Activated T-helper 1 cell treated with anti-CD3 and anti-CD28 coated beads, Interleukin-12 subunit alpha, Interleukin-12 subunit beta, Interleukin-2, Interleukin-4 antibody, amounts not matched to agents 30 ng/mL and 10 ng/mL and 1 ng/mL, durations not matched to agents 14 hours and 24 hours and 36 hours (primary cell): ENCODE data around the gene PLOD3. TPM values are rescaled to one million over a fixed set of nuclear protein-coding genes. Genes with fewer than 3 reads are reported as not detected.
"Not testable (repeated sequence)": the region's sequence is repeated elsewhere in the genome, so short reads cannot be mapped to it uniquely, and the experiment has no call there.

ENCODE experiments used
- DNase-seq: peaks from one replicate; pipeline ENCODE4 v3.0.0; 2021; ENCODE audit warnings: low spot score
- H3K27ac Mint-ChIP-seq: one replicate; pipeline ENCODE4 v1.8.0; 2021; ENCODE audit warnings: mild to moderate bottlenecking, mixed read lengths
- H3K27me3 Mint-ChIP-seq: one replicate; pipeline ENCODE4 v1.8.0; 2022; ENCODE audit warnings: mild to moderate bottlenecking, moderate library complexity, mixed read lengths; ENCODE audit not compliant: insufficient read depth
- H3K36me3 Mint-ChIP-seq: one replicate; pipeline ENCODE4 v1.8.0; 2021; ENCODE audit warnings: low read depth, mixed read lengths
- H3K4me1 Mint-ChIP-seq: one replicate; pipeline ENCODE4 v1.8.0; 2021; ENCODE audit warnings: low read depth, mixed read lengths
- H3K4me3 Mint-ChIP-seq: one replicate; pipeline ENCODE4 v1.8.0; 2021; ENCODE audit warnings: mild to moderate bottlenecking, moderate library complexity, mixed read lengths
- H3K9me3 Mint-ChIP-seq: one replicate; pipeline ENCODE4 v1.8.0; 2021; ENCODE audit warnings: mixed read lengths
- intact Hi-C: fragments of 100-400 bp; cut with micrococcal nuclease; formaldehyde crosslinking; loops from one replicate; pipeline ENCODE4 v1.15.1; 2024
- total RNA-seq: library from RNA; stranded (reverse); gene quantifications from 2 replicates; pipeline ENCODE4 v1.2.3, GENCODE V29; 2022

PLOD3 gene
- total RNA-seq, 1 donor from 2014 or later, result 65.2 TPM

GRCh38 chr7:101201695-101202602 is 15.4 kb downstream of the PLOD3 start:
- Mint-ChIP-seq H3K9me3 (no peaks in the 10 kb centered on the region), H3K36me3 (no peaks in the 10 kb centered on the region), H3K27ac (no peak overlapping the region), H3K27me3 (peaks cover 29% of the 10 kb centered on the region), H3K4me3 (no peak overlapping the region), H3K4me1 (peaks cover 8% of the 10 kb centered on the region)
- intact Hi-C loops, result no loop called here
- DNase-seq, result no peak

DNA sequence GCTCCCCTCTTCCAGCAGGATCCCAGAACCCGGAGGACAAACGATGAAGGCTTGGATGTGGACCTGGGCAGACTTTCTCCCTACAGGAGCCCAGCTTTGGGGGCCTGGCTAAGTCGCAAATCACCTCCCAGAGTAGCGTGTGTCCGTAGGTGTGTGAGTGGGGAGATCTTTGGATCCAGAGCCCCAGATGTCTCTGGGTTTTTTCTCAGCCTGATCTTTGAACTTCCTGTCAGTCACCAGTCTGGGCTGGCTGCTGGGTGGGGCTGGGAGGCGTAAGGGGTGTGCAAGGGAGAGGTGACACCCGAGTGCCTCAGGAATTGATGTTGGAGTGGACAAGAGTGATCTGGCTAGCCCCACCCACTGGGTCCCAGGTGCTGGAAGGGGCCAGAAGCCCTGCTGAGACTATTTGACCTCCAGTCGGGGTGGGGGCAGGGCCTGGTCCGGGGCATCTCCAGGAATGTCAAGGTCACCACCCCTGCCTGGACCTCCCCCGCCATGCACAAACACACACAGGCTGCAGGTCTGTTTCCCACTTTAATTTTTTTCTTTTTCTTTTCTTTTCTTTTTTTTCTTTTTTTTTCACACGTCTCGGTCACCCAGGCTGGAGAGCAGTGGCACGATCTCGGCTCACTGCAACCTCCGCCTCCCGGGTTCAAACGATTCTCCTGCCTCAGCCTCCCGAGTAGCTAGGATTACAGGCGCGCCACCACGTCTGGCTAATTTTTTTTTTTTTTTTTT is 16.4 kb downstream of the PLOD3 start, which contains the start of gene MOGAT3:
TSS of gene MOGAT3 (minus strand) at position 175 of the 738 bp plus-strand sequence. CDS start 182 bp downstream, outside the sequence.
- Mint-ChIP-seq H3K27ac (no peak within 1 kb of the TSS), H3K27me3 (peaks cover 29% of the 10 kb centered on the region), H3K4me1 (peaks cover 8% of the 10 kb centered on the region), H3K36me3 (no peaks in the 10 kb centered on the region), H3K4me3 (no peak within 1 kb of the TSS), H3K9me3 (no peaks in the 10 kb centered on the region)
- intact Hi-C loops, result no loop called here
- DNase-seq, result no peak

DNA sequence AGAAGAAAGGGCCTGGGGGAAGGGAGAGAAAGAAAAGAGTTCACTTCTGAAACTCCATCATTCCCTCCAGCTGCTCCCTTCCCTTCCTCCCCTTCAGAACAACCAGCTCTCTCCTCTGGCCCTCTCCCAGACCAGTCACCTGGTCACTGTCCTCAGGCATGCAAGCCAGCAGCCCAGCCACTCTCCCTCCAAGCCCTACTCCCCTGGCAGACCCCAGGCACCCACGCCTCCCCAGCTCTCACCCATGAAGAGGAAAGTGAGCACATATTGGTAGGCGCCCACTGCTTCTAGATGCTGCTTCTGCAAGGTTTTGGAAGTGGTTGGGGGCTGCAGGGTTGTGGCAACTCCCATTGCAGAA is 16.9 kb downstream of the PLOD3 start:
- H3K27ac Mint-ChIP-seq, result no peak overlapping the region
- no peak overlapping the region for H3K4me3 Mint-ChIP-seq
- intact Hi-C loops, result no loop called here

GRCh38 chr7:101199522-101199921 is 17.9 kb downstream of the PLOD3 start:
- H3K27ac Mint-ChIP-seq, H3K4me1 Mint-ChIP-seq, H3K9me3 Mint-ChIP-seq, H3K36me3 Mint-ChIP-seq, DNase-seq, intact Hi-C loops, H3K4me3 Mint-ChIP-seq: not testable (repeated sequence)
- peaks cover 29% of the 10 kb centered on the region for H3K27me3 Mint-ChIP-seq

More for the DNA sequence above, 16.9 kb downstream of the PLOD3 start:
- Mint-ChIP-seq H3K36me3 (no peaks in the 10 kb centered on the region), H3K4me1 (peaks cover 8% of the 10 kb centered on the region), H3K27me3 (peaks cover 29% of the 10 kb centered on the region), H3K9me3 (no peaks in the 10 kb centered on the region)
- no peak for DNase-seq

GRCh38 chr7:101198476-101198875 is 18.9 kb downstream of the PLOD3 start:
- Mint-ChIP-seq H3K27me3 (peaks cover 27% of the 10 kb centered on the region), H3K36me3 (no peaks in the 10 kb centered on the region), H3K9me3 (no peaks in the 10 kb centered on the region), H3K4me1 (no peaks in the 10 kb centered on the region), H3K4me3 (no peak overlapping the region), H3K27ac (no peak overlapping the region)
- DNase-seq, result no peak
- intact Hi-C loops, result no loop called here

- Mint-ChIP-seq H3K4me1 (no peaks in the 10 kb centered on the region), H3K4me3 (no peak overlapping the region), H3K9me3 (no peaks in the 10 kb centered on the region), H3K36me3 (no peaks in the 10 kb centered on the region), H3K27ac (no peak overlapping the region), H3K27me3 (peaks cover 26% of the 10 kb centered on the region)
- intact Hi-C loops, result no loop called here
- no peak for DNase-seq
Measured at GRCh38 chr7:101197991-101198390, 19.4 kb downstream of the PLOD3 start.

DNA sequence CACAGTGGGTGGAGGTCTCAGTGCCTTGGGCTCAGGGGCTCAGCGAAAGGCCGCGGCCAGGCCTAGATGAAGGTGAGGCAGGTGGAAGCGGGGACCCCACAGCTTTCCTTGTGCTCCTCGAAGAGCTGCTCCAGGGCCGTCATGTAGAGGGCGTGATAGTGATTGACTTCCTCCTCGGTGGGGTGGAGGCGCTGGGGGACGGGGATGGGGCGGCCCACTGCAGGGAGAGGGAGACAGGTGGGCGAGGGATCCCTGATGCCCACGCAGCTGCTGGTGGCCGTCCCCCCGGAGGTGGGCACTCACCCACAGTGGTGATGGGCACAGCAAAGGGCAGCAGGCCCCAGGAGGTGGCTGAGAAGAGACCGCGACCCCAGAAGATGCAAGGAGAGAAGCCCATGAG is 21.5 kb downstream of the PLOD3 start:
- intact Hi-C loops, result no loop called here
- Mint-ChIP-seq H3K4me1 (peaks cover 5% of the 10 kb centered on the region), H3K9me3 (no peaks in the 10 kb centered on the region), H3K27me3 (peaks cover 18% of the 10 kb centered on the region), H3K36me3 (no peaks in the 10 kb centered on the region), H3K27ac (no peak overlapping the region), H3K4me3 (no peak overlapping the region)
- DNase-seq, result no peak

DNA sequence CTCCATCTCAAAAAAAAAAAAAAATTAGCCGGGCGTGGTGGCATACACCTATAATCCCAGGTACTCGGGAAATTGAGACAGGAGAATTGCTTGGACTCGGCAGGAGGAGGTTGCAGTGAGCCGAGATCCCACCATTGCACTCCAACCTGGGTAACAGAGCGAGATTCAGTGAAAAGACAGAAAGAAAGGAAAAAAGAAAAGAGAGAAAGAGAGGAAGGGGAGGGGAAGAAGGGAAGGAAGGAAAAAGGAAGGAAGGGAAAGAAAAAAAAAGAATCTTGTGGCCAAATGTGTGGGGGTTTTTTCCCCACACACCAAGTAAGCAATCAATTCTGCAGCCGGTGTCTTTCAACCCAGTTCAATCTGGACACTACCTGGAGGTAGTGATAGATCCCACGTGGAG is 28.3 kb downstream of the PLOD3 start:
- Mint-ChIP-seq H3K4me1 (peaks cover 5% of the 10 kb centered on the region), H3K27me3 (peaks cover 12% of the 10 kb centered on the region), H3K36me3 (no peaks in the 10 kb centered on the region), H3K27ac (no peak overlapping the region), H3K4me3 (no peak overlapping the region), H3K9me3 (no peaks in the 10 kb centered on the region)
- intact Hi-C loops, result no loop called here
- no peak for DNase-seq

DNA sequence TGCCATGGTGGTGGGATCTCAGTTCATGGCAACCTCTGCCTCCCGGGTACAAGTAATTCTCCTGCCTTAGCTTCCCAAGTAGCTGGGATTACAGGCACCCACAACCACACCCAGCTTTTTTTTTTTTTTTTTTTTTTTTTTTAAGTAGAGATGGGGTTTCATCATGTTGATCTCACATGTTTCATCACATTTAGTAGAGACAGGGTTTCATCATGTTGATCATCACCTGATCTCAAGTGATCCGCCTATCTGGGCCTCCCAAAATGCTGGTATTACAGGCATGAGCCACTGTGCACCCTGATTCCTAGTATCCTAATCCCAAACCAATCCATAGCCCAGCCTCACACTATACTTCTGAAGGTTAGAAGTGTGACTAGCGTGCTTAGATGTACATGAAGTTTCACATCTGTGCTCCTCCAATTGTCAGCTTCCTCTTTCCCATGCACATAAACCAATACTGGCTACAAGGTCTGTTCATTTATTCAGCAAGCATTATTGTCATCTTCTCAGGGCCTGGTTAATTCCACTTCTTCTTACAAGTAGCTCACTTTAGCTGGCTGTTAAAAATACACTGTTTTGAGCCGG is 30.4 kb downstream of the PLOD3 start:
- no peaks in the 10 kb centered on the region for H3K9me3 Mint-ChIP-seq
- H3K4me1 Mint-ChIP-seq, result peaks cover 9% of the 10 kb centered on the region
- no peaks in the 10 kb centered on the region for H3K36me3 Mint-ChIP-seq
- H3K27ac Mint-ChIP-seq, result no peak overlapping the region
- H3K4me3 Mint-ChIP-seq, result no peak overlapping the region
- intact Hi-C loops, result no loop called here
- H3K27me3 Mint-ChIP-seq, result peaks cover 17% of the 10 kb centered on the region
- no peak for DNase-seq

GRCh38 chr7:101186194-101186593 is 31.2 kb downstream of the PLOD3 start:
- intact Hi-C loops, result no loop called here
- no peak for DNase-seq
- peaks cover 9% of the 10 kb centered on the region for H3K4me1 Mint-ChIP-seq
- H3K4me3 Mint-ChIP-seq, result no peak overlapping the region
- H3K27me3 Mint-ChIP-seq, result peaks cover 20% of the 10 kb centered on the region
- H3K27ac Mint-ChIP-seq, result no peak overlapping the region
- no peaks in the 10 kb centered on the region for H3K36me3 Mint-ChIP-seq
- no peaks in the 10 kb centered on the region for H3K9me3 Mint-ChIP-seq

DNA sequence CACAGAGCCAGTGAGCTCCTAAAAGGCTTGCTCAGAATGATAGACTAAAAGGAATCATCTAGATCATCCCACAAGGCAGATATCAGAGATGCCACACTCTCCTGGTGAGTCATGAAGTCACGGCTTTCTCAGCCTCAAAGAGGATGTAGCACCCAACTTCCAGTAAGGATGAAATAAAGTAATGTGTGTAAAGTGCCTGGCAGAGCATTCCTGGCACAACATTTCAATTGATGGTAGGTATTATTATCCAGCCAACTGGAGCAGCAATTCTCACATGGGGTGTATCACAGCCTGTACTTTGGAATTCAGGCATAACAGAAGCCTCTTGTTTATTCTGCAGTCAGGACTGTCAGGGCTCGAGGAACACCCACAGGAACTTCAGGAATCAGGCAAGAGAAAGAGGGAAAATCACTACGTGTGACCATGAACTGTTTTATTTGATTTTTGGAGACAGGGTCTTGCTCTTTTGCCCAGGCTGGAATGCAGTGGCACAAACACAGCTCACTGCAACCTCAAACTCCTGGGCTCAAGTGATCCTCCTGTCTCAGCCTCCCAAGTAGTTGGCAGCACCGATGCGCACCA is 32.0 kb downstream of the PLOD3 start:
- H3K4me3 Mint-ChIP-seq, result no peak overlapping the region
- no peak overlapping the region for H3K27ac Mint-ChIP-seq
- no peaks in the 10 kb centered on the region for H3K9me3 Mint-ChIP-seq
- peaks cover 9% of the 10 kb centered on the region for H3K4me1 Mint-ChIP-seq
- H3K27me3 Mint-ChIP-seq, result peaks cover 27% of the 10 kb centered on the region
- no peak for DNase-seq
- no peaks in the 10 kb centered on the region for H3K36me3 Mint-ChIP-seq
- intact Hi-C loops, result no loop called here

- DNase-seq, result no peak
- no peaks in the 10 kb centered on the region for H3K36me3 Mint-ChIP-seq
- peaks cover 9% of the 10 kb centered on the region for H3K4me1 Mint-ChIP-seq
- intact Hi-C loops, result no loop called here
- H3K9me3 Mint-ChIP-seq, result no peaks in the 10 kb centered on the region
- no peak within 1 kb of the TSS for H3K27ac Mint-ChIP-seq
- H3K27me3 Mint-ChIP-seq, result peaks cover 58% of the 10 kb centered on the region
- no peak within 1 kb of the TSS for H3K4me3 Mint-ChIP-seq
Measured at GRCh38 chr7:101180130-101180755, 37.1 kb downstream of the PLOD3 start, which contains the start of gene NAT16. Gene NAT16 (minus strand): TSS chr7:101180293. CDS start chr7:101174807, 5,486 bp downstream.
